HepG2 (cell line): ENCODE measurements around the gene PFKP. TPM values are rescaled to one million over a fixed set of nuclear protein-coding genes. Genes with fewer than 3 reads are reported as not detected.

Experiments used
- ATAC-seq: fragments of 200-7000 bp; cut with Tn5 transposase; 3 replicates; pipeline ENCODE4 v1.9.1; 2020; ENCODE audit warnings: mild to moderate bottlenecking, moderate library complexity
- BruUV-seq: library from RNA; stranded (reverse); fragments of 400-500 nt; replicated peaks from 2 replicates; lab custom pipeline; 2021; lab: Mats Ljungman, UMichigan
- CTCF ChIA-PET: fragments of 300-600 bp; formaldehyde crosslinking; extraction: SDS; loops from one replicate; lab custom pipeline; 2021; ENCODE audit warnings: low total read pairs, inconsistent platforms, low intra/inter-chr PET ratio; lab: Yijun Ruan, JAX
- POLR2A ChIA-PET: fragments of 350-600 bp; sonication (Branson Sonifier 250); formaldehyde crosslinking; loops from one replicate; lab custom pipeline; 2020; ENCODE audit warnings: antibody characterized with exemption, inconsistent platforms; lab: Yijun Ruan, JAX
- DNase-seq: peaks from one replicate; pipeline ENCODE4 v3.0.0-alpha.2; 2015; ENCODE audit warnings: low spot score
- FAIRE-seq: peaks from 3 replicates; lab custom pipeline; 2011; peaks lifted over from hg19 to GRCh38; lab: Jason Lieb, UNC
- H2AFZ ChIP-seq: one replicate; pipeline ENCODE4 v1.6.1; 2011; ENCODE audit warnings: low read length, inconsistent platforms
- H3K27ac ChIP-seq: fragments of 300-600 bp; 3 replicates; pipeline ENCODE4 v1.8.0; 2011; ENCODE audit warnings: mixed run types, mild to moderate bottlenecking, mixed read lengths, low read length, inconsistent platforms; ENCODE audit not compliant: insufficient read depth; ENCODE audit errors: extremely low read length
- H3K27me3 ChIP-seq, 2 experiments: fragments of 200-600 bp in 1 of 2; 2 replicates in 1 of 2; 3 replicates in 1 of 2; pipeline versions ENCODE4 v1.6.0 to v1.8.0; 2011; ENCODE audit warnings: low read length in 2 of 2, mild to moderate bottlenecking in 2 of 2, moderate library complexity in 2 of 2, inconsistent platforms in 1 of 2; ENCODE audit not compliant: insufficient read depth in 2 of 2, control insufficient read depth in 1 of 2
- H3K36me3 ChIP-seq, 2 experiments: fragments of 200-600 bp in 1 of 2; replicated peaks in 1 of 2; 2 replicates in 1 of 2; 3 replicates in 1 of 2; pipeline versions ENCODE4 v1.5.1 to v1.8.0; 2011; ENCODE audit warnings: low read length in 2 of 2, inconsistent platforms in 1 of 2; ENCODE audit not compliant: insufficient read depth in 2 of 2, control insufficient read depth in 1 of 2
- H3K4me1 ChIP-seq: 2 replicates; pipeline ENCODE4 v1.5.1; 2012; ENCODE audit warnings: low read length, inconsistent platforms; ENCODE audit not compliant: insufficient read depth
- H3K4me2 ChIP-seq: 2 replicates; pipeline ENCODE4 v1.6.0; 2011; ENCODE audit warnings: low read depth, low read length, inconsistent platforms
- H3K4me3 ChIP-seq, 3 experiments: fragments of 200-600 bp in 1 of 3; sonication (generic), shearing (Covaris generic) in 1 of 3; replicated peaks in 1 of 3; 2 replicates each; pipeline ENCODE4 v1.5.1; 2011 to 2016; ENCODE audit warnings: low read length in 3 of 3, inconsistent platforms in 2 of 3, low read depth in 2 of 3, mild to moderate bottlenecking in 2 of 3, control low read depth in 1 of 3, mixed read lengths in 1 of 3; ENCODE audit not compliant: insufficient read depth in 1 of 3
- H3K79me2 ChIP-seq: one replicate; pipeline ENCODE4 v1.6.1; 2011; ENCODE audit warnings: low read length, inconsistent platforms; ENCODE audit not compliant: insufficient read depth
- H3K9ac ChIP-seq: 2 replicates; pipeline ENCODE4 v1.6.0; 2011; ENCODE audit warnings: mild to moderate bottlenecking, low read depth, low read length, inconsistent platforms; ENCODE audit not compliant: insufficient read depth
- H3K9me3 ChIP-seq: 2 replicates; pipeline ENCODE4 v1.5.1; 2012; ENCODE audit warnings: mild to moderate bottlenecking, low read length
- H4K20me1 ChIP-seq: 2 replicates; pipeline ENCODE4 v1.6.0; 2011; ENCODE audit warnings: inconsistent platforms, mild to moderate bottlenecking, low read length, moderate library complexity; ENCODE audit not compliant: insufficient read depth
- CBFB ChIP-seq: sonication (generic); formaldehyde crosslinking; IDR thresholded peaks from 2 replicates; pipeline ENCODE4 v1.4.0; 2020; ENCODE audit warnings: missing genetic modification reagents
- E2F5 ChIP-seq: sonication (generic); formaldehyde crosslinking; conservative IDR thresholded peaks from 2 replicates; pipeline ENCODE4 v1.4.0; 2020; ENCODE audit warnings: missing genetic modification reagents
- IKZF4 ChIP-seq: sonication (generic); formaldehyde crosslinking; IDR thresholded peaks from 2 replicates; pipeline ENCODE4 v1.5.1; 2020; ENCODE audit warnings: borderline replicate concordance, mild to moderate bottlenecking, low read depth, missing genetic modification reagents; ENCODE audit errors: not compliant biosample characterization
- JUNB ChIP-seq: sonication (generic); formaldehyde crosslinking; IDR thresholded peaks from 2 replicates; pipeline ENCODE4 v1.8.0; 2022; ENCODE audit warnings: missing genetic modification reagents, mild to moderate bottlenecking, borderline replicate concordance
- MNT ChIP-seq: fragments of 450-650 bp; IDR thresholded peaks from 2 replicates; pipeline ENCODE4 v1.6.1; 2016
- TBP ChIP-seq: sonication (generic); formaldehyde crosslinking; IDR thresholded peaks from 2 replicates; pipeline ENCODE4 v1.5.0; 2020; ENCODE audit warnings: missing genetic modification reagents
- ZNF296 ChIP-seq: sonication (generic); formaldehyde crosslinking; conservative IDR thresholded peaks from 2 replicates; pipeline ENCODE4 v1.5.0; 2020; ENCODE audit warnings: mild to moderate bottlenecking, missing genetic modification reagents
- ZNF781 ChIP-seq: sonication (generic); formaldehyde crosslinking; IDR thresholded peaks from 2 replicates; pipeline ENCODE4 v1.5.1; 2020; ENCODE audit warnings: borderline replicate concordance, mild to moderate bottlenecking, missing genetic modification reagents; ENCODE audit errors: not compliant biosample characterization
- WGBS: methylation state at CpG from one replicate; pipeline ENCODE4 v1.1.6; 2017; ENCODE audit warnings: low lambda C conversion rate; 5-methylcytosine and 5-hydroxymethylcytosine counted together
- in situ Hi-C: cut with HindIII; loops from 2 replicates; pipeline ENCODE4 v1.10.0; 2017; ENCODE audit warnings: low pct_unique_long_range_greater_than_20kb; ENCODE audit not compliant: extremely low pct_ligation_motif_present
- intact Hi-C: fragments of 100-400 bp; cut with micrococcal nuclease; formaldehyde crosslinking; loops from one replicate; pipeline ENCODE4 v1.10.0; 2022; ENCODE audit not compliant: unreplicated experiment
- polyA plus RNA-seq, 8 experiments: library from polyadenylated mRNA; depleted of rRNA in 3 of 8; stranded (reverse) in 7 of 8; unstranded in 1 of 8; fragments of >200 nt; fragmentation: Illumina TruSeq in 4 of 8; extraction: Trizol in 4 of 8; gene quantifications; 2 replicates each; pipeline versions ENCODE4 v1.2.1 to v1.2.3, GENCODE V29; 2011 to 2016; ENCODE audit warnings: low read depth in 4 of 8, missing spikeins in 1 of 8, mixed read lengths in 1 of 8; ENCODE audit not compliant: insufficient read depth in 1 of 8
- total RNA-seq, 5 experiments: library from RNA; depleted of rRNA; stranded (reverse); fragments of >200 nt; fragmentation: Illumina TruSeq; extraction: Trizol; gene quantifications; 2 replicates each; pipeline ENCODE4 v1.2.3, GENCODE V29; 2016; ENCODE audit warnings: low read depth in 1 of 5

Gene PFKP
- total and polyA plus RNA-seq, 2 of the 13 experiments (the other 11 are each of a cell fraction or from before 2014, with no cell fraction given), result 0.80 to 2.4 TPM

DNA sequence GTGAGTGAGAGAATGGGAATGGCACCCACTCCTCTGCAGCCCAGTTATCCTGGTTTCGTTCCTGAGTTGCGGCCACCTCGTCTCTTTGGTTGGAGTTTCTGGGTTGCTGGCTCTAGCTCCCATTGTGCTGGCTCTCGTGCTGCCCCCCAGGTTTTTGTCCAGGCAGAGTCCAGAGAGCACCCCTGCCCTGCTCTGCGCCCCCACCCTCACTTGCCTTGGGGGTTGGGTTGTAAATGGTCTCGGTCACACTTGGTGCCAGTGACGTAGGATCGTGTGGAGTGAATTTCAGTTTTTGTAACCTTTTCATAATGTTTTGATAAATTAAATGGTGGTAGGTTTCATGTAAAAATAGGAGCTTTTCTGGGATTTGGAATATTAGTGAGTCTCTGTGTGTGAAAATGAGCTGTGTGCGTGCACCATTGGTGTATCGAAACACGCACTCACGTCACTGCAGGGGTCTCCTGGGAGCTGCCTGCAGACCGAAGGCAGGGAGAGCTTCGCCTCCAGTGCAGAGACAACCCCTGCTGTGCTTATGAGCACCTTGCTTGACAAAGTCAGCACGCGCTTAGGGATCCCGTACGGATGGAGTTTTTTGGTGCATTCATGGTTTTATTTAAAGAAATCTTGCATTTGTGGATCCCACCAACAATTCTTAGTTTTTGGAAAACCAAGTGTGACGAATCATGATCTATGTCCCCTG lies 32.9 kb downstream of the PFKP start:
- Histone ChIP-seq H2AFZ (no peak overlapping the region), H3K9ac (no peak overlapping the region), H3K79me2 (no peaks in the 10 kb centered on the region), H3K4me1 (peaks cover 36% of the 10 kb centered on the region), H3K4me3 (no peak overlapping the region), H3K9me3 (no peaks in the 10 kb centered on the region), H3K27ac (no peak overlapping the region), H3K4me2 (no peak overlapping the region), H3K27me3 (no peaks in the 10 kb centered on the region), H4K20me1 (no peaks in the 10 kb centered on the region), H3K36me3 (no peaks in the 10 kb centered on the region)
- FAIRE-seq (no peak), ATAC-seq (no peak), DNase-seq (no peak)
- intact Hi-C loops, result no loop called here
- ChIA-PET CTCF (no interaction called here), POLR2A (no interaction called here)
- TF ChIP-seq JUNB (CRISPR knock-in tag) (no peak), ZNF781 (no peak), E2F5 (CRISPR knock-in tag) (no peak), MNT (no peak), ZNF296 (no peak), IKZF4 (CRISPR knock-in tag) (no peak), TBP (CRISPR knock-in tag) (no peak), CBFB (CRISPR knock-in tag) (no peak)
- WGBS, result 92% methylated on average over 19 of the region's 19 CpGs
- in situ Hi-C loops, result no loop called here
- no TSS peak for BruUV-seq
